Neutrophil (primary cell): Measurements from ENCODE around the gene TENM4.

Source experiments
- H3K27ac ChIP-seq: fragments of 200-600 bp; sonication (generic); 2 replicates; pipeline ENCODE4 v1.5.1; 2016; ENCODE audit warnings: mild to moderate bottlenecking, moderate library complexity
- H3K27me3 ChIP-seq: fragments of 200-600 bp; sonication (generic); 2 replicates; pipeline ENCODE4 v1.6.0; 2016; ENCODE audit warnings: mild to moderate bottlenecking
- H3K36me3 ChIP-seq: fragments of 200-600 bp; sonication (generic); 2 replicates; pipeline ENCODE4 v1.5.1; 2017
- H3K4me1 ChIP-seq, 2 experiments: fragments of 200-600 bp in 1 of 2; sonication (generic) in 1 of 2; 1 replicate in 1 of 2; 2 replicates in 1 of 2; pipeline versions ENCODE4 v1.5.1 to v1.6.1; 2013 to 2016; ENCODE audit warnings: low read depth in 1 of 2, low read length in 1 of 2, mild to moderate bottlenecking in 1 of 2, moderate library complexity in 1 of 2; ENCODE audit not compliant: control insufficient read depth in 1 of 2, insufficient read depth in 1 of 2
- H3K4me3 ChIP-seq, 2 experiments: fragments of 200-600 bp in 1 of 2; sonication (generic) in 1 of 2; 1 replicate in 1 of 2; 2 replicates in 1 of 2; pipeline ENCODE4 v1.5.1; 2013 to 2016; ENCODE audit warnings: low read depth in 1 of 2, low read length in 1 of 2, mild to moderate bottlenecking in 1 of 2, moderate library complexity in 1 of 2
- H3K9me3 ChIP-seq: fragments of 200-600 bp; sonication (generic); 2 replicates; pipeline ENCODE4 v1.5.1; 2016
- CTCF ChIP-seq: fragments of 200-600 bp; sonication (generic); IDR thresholded peaks from 2 replicates; pipeline ENCODE4 v1.5.1; 2016; ENCODE audit warnings: antibody characterized with exemption

Gene TENM4

GRCh38 chr11:79449040-79449439, 8.2 kb upstream of the TENM4 start:
- peaks cover 27% of the 10 kb centered on the region for H3K27me3 ChIP-seq
- no peaks in the 10 kb centered on the region for H3K4me1 ChIP-seq
- no peak overlapping the region for H3K4me3 ChIP-seq
- no peak for TF ChIP-seq CTCF
- H3K27ac ChIP-seq: no peak overlapping the region
- H3K9me3 ChIP-seq: no peaks in the 10 kb centered on the region
- H3K36me3 ChIP-seq: no peaks in the 10 kb centered on the region

GRCh38 chr11:79447038-79447786, 6.4 kb upstream of the TENM4 start:
- TF ChIP-seq CTCF: no peak
- Histone ChIP-seq H3K36me3 (no peaks in the 10 kb centered on the region), H3K4me1 (no peaks in the 10 kb centered on the region), H3K9me3 (no peaks in the 10 kb centered on the region), H3K4me3 (no peak overlapping the region), H3K27me3 (peaks cover 46% of the 10 kb centered on the region), H3K27ac (no peak overlapping the region)

- TF ChIP-seq CTCF: no peak
- Histone ChIP-seq H3K27me3 (peaks cover 68% of the 10 kb centered on the region), H3K9me3 (no peaks in the 10 kb centered on the region), H3K36me3 (no peaks in the 10 kb centered on the region), H3K4me1 (no peaks in the 10 kb centered on the region), H3K27ac (no peak overlapping the region), H3K4me3 (no peak overlapping the region)
Observed at GRCh38 chr11:79444923-79445322, 4.1 kb upstream of the TENM4 start.

- Histone ChIP-seq H3K27me3 (peaks cover 100% of the 10 kb centered on the region), H3K36me3 (no peaks in the 10 kb centered on the region), H3K27ac (no peak overlapping the region), H3K9me3 (no peaks in the 10 kb centered on the region), H3K4me1 (no peaks in the 10 kb centered on the region), H3K4me3 (no peak overlapping the region)
- no peak for TF ChIP-seq CTCF
Observed at GRCh38 chr11:79441461-79441875, 638 bp upstream of the TENM4 start.

GRCh38 chr11:79439886-79440570, 802 bp downstream of the TENM4 start:
- Histone ChIP-seq H3K9me3 (no peaks in the 10 kb centered on the region), H3K4me1 (no peaks in the 10 kb centered on the region), H3K27ac (no peak overlapping the region), H3K27me3 (peaks cover 100% of the 10 kb centered on the region), H3K36me3 (no peaks in the 10 kb centered on the region), H3K4me3 (no peak overlapping the region)
- no peak for TF ChIP-seq CTCF
